GM12891 (cell line): ENCODE data around the gene ST6GAL1.

Experiments
- PAX5 ChIP-seq: IDR thresholded peaks from 2 replicates; pipeline ENCODE4 v1.6.1; 2011; ENCODE audit warnings: low read length, moderate library complexity, mild to moderate bottlenecking; ENCODE audit not compliant: insufficient read depth, severe bottlenecking
- POLR2A ChIP-seq: IDR thresholded peaks from 2 replicates; pipeline ENCODE4 v1.6.1; 2011; ENCODE audit warnings: low read depth, low read length, control low read depth
- POLR2AphosphoS5 ChIP-seq: IDR thresholded peaks from 2 replicates; pipeline ENCODE4 v1.6.1; 2011; ENCODE audit warnings: low read depth, low read length, control low read depth
- TAF1 ChIP-seq: IDR thresholded peaks from 2 replicates; pipeline ENCODE4 v1.6.1; 2011; ENCODE audit warnings: low read depth, low read length, control low read depth

GRCh38 chr3:187068787-187069186 is 138.5 kb downstream of the ST6GAL1 start:
- TF ChIP-seq POLR2A (no peak), POLR2AphosphoS5 (no peak; the same call in 1 of the 2 replicates), TAF1 (no peak), PAX5 (no peak)
